ENCODE results near the gene NMUR1.

The NMUR1 gene

DNA sequence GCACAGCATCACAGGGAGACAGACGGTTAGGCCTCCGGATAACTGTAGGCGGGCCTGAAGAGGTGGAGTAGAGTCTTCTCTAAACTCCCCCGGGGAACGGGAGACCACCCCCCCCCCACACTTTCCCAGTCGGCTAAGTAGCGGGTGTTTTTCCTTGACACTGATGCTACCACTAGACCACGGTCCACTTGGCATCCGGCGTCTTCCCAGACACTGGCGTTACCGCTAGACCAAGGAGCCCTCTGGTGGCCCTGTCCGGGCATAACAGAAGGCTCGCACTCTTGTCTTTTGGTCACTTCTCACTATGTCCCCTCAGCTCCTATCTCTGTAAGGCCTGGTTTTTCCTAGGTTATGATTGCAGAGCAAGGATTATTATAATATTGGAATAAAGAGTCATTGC, 40.3 kb downstream of the NMUR1 start:
- peak in 4 of 51 donors; percentile 5 to 42 (median 14) for DNase-seq

DNA sequence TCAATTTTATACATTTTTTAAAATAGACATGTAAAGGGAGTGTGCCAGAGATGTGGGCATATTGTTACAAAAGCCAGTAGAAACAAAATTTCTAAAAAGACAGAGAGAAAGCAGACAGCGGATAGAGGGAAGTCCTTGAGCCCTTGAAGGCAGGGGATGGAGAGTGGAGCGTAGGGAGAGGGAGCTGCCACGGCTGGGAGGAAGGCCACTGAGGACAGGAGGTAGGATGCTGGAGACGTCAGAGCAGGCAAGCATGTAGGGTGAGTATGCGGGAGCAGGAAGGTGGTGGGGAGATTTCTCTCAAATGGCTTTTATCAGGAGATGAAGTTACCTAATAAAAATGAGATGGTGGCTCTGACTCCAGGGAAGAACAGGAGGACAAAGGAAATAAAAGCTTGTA, 41.9 kb downstream of the NMUR1 start:
- no peak for DNase-seq

GRCh38 chr2:231486851-231487596, 43.2 kb downstream of the NMUR1 start:
- no peak for DNase-seq

- DNase-seq, result peak in 2 of 51 donors; percentile 7 to 13
Measured at GRCh38 chr2:231483398-231484329, 46.6 kb downstream of the NMUR1 start.

DNA sequence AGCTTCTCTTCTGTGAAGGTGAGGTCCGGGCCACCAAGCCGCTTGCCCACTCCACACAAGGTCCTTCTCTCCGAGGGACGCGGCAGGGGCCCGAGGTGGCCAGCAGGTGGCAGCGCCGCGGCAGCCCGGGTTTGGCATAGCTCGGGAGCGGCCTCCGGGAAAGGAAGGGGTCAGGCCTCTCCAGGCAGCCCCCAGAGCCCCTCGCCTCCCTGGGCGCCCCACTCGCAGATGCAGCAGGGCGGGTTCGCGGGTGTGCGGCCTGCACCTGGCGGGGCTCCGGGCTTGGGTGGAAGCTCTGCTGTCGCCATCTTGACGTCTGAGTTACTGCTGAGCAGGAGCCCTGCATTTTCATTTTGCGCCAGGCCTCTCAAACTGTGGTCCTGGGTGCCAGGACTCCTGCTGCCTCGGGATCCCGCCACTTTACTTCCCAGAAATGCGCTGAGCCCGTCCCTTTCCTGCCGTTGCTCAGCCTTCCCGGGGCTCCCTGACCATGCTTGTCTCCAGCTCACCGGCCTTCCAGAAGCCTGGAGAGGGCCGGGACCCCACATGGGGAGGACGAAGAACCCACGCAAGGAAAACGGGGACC, 47.3 kb downstream of the NMUR1 start:
- DNase-seq, result peak in 47 of 51 donors; percentile 13 to 80 (median 52)

DNA sequence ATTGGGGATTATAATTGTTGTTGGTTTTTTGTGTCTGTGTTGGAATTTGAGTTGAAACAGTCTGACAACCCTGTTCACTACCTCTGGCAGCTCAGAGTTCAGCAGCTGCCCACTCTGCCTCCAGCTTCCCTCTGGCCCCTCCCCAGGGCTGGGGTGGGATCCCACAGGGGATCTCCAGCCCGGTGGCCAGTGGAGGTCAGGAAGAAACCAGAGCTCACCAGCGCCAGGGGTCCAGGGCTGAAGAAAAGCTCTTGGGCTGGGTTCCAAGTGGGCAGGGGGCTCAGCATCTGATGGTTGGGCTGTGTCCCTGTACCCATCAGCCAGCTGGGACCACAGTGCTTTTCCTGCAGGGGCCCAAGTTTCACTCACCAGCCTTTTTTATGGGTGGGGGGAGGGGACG, 49.5 kb downstream of the NMUR1 start:
- DNase-seq, result no peak

- no peak for DNase-seq
Measured at GRCh38 chr2:231479455-231479854, 50.8 kb downstream of the NMUR1 start.

- DNase-seq, result no peak
Measured at GRCh38 chr2:231476920-231477319, 53.3 kb downstream of the NMUR1 start.

GRCh38 chr2:231475965-231476364, 54.3 kb downstream of the NMUR1 start:
- no peak for DNase-seq
